IMR-90 (cell line): ENCODE measurements around the gene ENPP7. TPM values are rescaled to one million over a fixed set of nuclear protein-coding genes. Genes with fewer than 3 reads are reported as not detected.

Experiments used
- ATAC-seq: fragments of 200-7000 bp; cut with Tn5 transposase; 2 replicates; pipeline ENCODE4 v1.9.1; 2020; ENCODE audit warnings: low read depth, mild to moderate bottlenecking, moderate library complexity
- BruUV-seq: library from RNA; stranded (reverse); fragments of 400-500 nt; replicated peaks from 2 replicates; lab custom pipeline; 2021; lab: Mats Ljungman, UMichigan
- CTCF ChIA-PET: fragments of 300-600 bp; formaldehyde crosslinking; extraction: SDS; loops from one replicate; lab custom pipeline; 2021; ENCODE audit warnings: antibody characterized with exemption; lab: Yijun Ruan, JAX
- POLR2A ChIA-PET: fragments of 300-600 bp; sonication (Branson Sonifier 250); formaldehyde crosslinking; loops from one replicate; lab custom pipeline; 2022; ENCODE audit warnings: antibody characterized with exemption; ENCODE audit not compliant: unreplicated experiment; lab: Charles Lee
- DNase-seq: peaks from one replicate; pipeline ENCODE4 v3.0.0; 2013
- H2AFZ ChIP-seq: replicated peaks from 2 replicates; pipeline ENCODE3; 2013; ENCODE audit warnings: low read length, mild to moderate bottlenecking; ENCODE audit not compliant: poor library complexity
- H2AK5ac ChIP-seq: 2 replicates; pipeline ENCODE4 v1.6.1; 2013; ENCODE audit warnings: low read depth, low read length, inconsistent platforms
- H2AK9ac ChIP-seq: replicated peaks from 2 replicates; pipeline ENCODE3; 2013; ENCODE audit warnings: mild to moderate bottlenecking, low read depth, low read length, moderate library complexity; ENCODE audit not compliant: poor library complexity
- H2BK120ac ChIP-seq: 2 replicates; pipeline ENCODE4 v1.6.1; 2013; ENCODE audit warnings: low read depth, low read length, inconsistent platforms
- H2BK15ac ChIP-seq: 3 replicates; pipeline ENCODE4 v1.6.1; 2013; ENCODE audit warnings: low read depth, low read length, inconsistent platforms
- H2BK20ac ChIP-seq: 2 replicates; pipeline ENCODE4 v1.6.1; 2013; ENCODE audit warnings: low read depth, mild to moderate bottlenecking, inconsistent platforms, low read length, moderate library complexity
- H2BK5ac ChIP-seq: 2 replicates; pipeline ENCODE4 v1.6.1; 2013; ENCODE audit warnings: mild to moderate bottlenecking, low read depth, low read length, inconsistent platforms; ENCODE audit not compliant: poor library complexity, severe bottlenecking
- H3K14ac ChIP-seq: replicated peaks from 2 replicates; pipeline ENCODE4 v1.6.1; 2013; ENCODE audit warnings: low read depth, low read length, inconsistent platforms
- H3K18ac ChIP-seq: 2 replicates; pipeline ENCODE4 v1.6.1; 2013; ENCODE audit warnings: low read depth, low read length, control low read depth
- H3K23ac ChIP-seq: 2 replicates; pipeline ENCODE4 v1.6.1; 2013; ENCODE audit warnings: low read depth, low read length, inconsistent platforms
- H3K27ac ChIP-seq: 2 replicates; pipeline ENCODE4 v1.5.1; 2013; ENCODE audit warnings: mild to moderate bottlenecking, control low read depth, low read length; ENCODE audit not compliant: insufficient read depth
- H3K27me3 ChIP-seq: 2 replicates; pipeline ENCODE4 v1.6.1; 2013; ENCODE audit warnings: low read length; ENCODE audit not compliant: control insufficient read depth, insufficient read depth
- H3K36me3 ChIP-seq: 2 replicates; pipeline ENCODE4 v1.6.1; 2013; ENCODE audit warnings: low read length, mixed read lengths; ENCODE audit not compliant: control insufficient read depth, insufficient read depth
- H3K4ac ChIP-seq: 2 replicates; pipeline ENCODE4 v1.6.1; 2013; ENCODE audit warnings: low read depth, low read length, inconsistent platforms
- H3K4me1 ChIP-seq: 2 replicates; pipeline ENCODE4 v1.6.1; 2013; ENCODE audit warnings: low read length, mixed read lengths; ENCODE audit not compliant: control insufficient read depth, insufficient read depth
- H3K4me2 ChIP-seq: 2 replicates; pipeline ENCODE4 v1.6.1; 2013; ENCODE audit warnings: low read depth, mild to moderate bottlenecking, control low read depth, low read length, moderate library complexity
- H3K4me3 ChIP-seq: 2 replicates; pipeline ENCODE4 v1.5.1; 2013; ENCODE audit warnings: low read depth, mild to moderate bottlenecking, control low read depth, low read length, moderate library complexity; ENCODE audit not compliant: insufficient read depth
- H3K56ac ChIP-seq: 2 replicates; pipeline ENCODE4 v1.6.1; 2013; ENCODE audit warnings: low read length, inconsistent platforms; ENCODE audit not compliant: insufficient read depth; ENCODE audit errors: extremely low read depth
- H3K79me1 ChIP-seq, 2 experiments: 2 replicates each; pipeline ENCODE4 v1.6.1; 2013; ENCODE audit warnings: low read length in 2 of 2, inconsistent platforms in 1 of 2, low read depth in 1 of 2
- H3K9ac ChIP-seq: 2 replicates; pipeline ENCODE4 v1.6.1; 2013; ENCODE audit warnings: low read depth, low read length, control low read depth
- H3K9me1 ChIP-seq: 2 replicates; pipeline ENCODE4 v1.6.1; 2013; ENCODE audit warnings: low read length, inconsistent platforms; ENCODE audit not compliant: insufficient read depth
- H3K9me3 ChIP-seq: 2 replicates; pipeline ENCODE4 v1.6.1; 2013; ENCODE audit warnings: low read length; ENCODE audit not compliant: control insufficient read depth, insufficient read depth
- H4K20me1 ChIP-seq: 2 replicates; pipeline ENCODE4 v1.6.1; 2013; ENCODE audit warnings: low read length, inconsistent platforms; ENCODE audit not compliant: insufficient read depth
- H4K5ac ChIP-seq: 2 replicates; pipeline ENCODE4 v1.6.1; 2013; ENCODE audit warnings: mild to moderate bottlenecking, low read depth, low read length, control low read depth
- H4K8ac ChIP-seq, 2 experiments: 2 replicates each; pipeline ENCODE4 v1.6.1; 2013; ENCODE audit warnings: low read depth in 2 of 2, low read length in 2 of 2, control low read depth in 1 of 2, inconsistent platforms in 1 of 2
- H4K91ac ChIP-seq: 2 replicates; pipeline ENCODE4 v1.6.1; 2013; ENCODE audit warnings: low read depth, low read length, inconsistent platforms; ENCODE audit not compliant: insufficient read depth
- CEBPB ChIP-seq: IDR thresholded peaks from 2 replicates; pipeline ENCODE4 v1.6.1; 2012; ENCODE audit warnings: low read depth, low read length, improper control_type of control experiment
- MAFK ChIP-seq: IDR thresholded peaks from 2 replicates; pipeline ENCODE4 v1.6.1; 2012; ENCODE audit warnings: low read depth, low read length, improper control_type of control experiment
- MAZ ChIP-seq: IDR thresholded peaks from 2 replicates; pipeline ENCODE4 v1.6.1; 2012; ENCODE audit warnings: low read depth, mild to moderate bottlenecking, low read length, improper control_type of control experiment, moderate library complexity, borderline replicate concordance
- POLR2A ChIP-seq: IDR thresholded peaks from 2 replicates; pipeline ENCODE4 v1.6.1; 2012; ENCODE audit warnings: mild to moderate bottlenecking, low read depth, low read length
- RFX5 ChIP-seq: IDR thresholded peaks from 2 replicates; pipeline ENCODE4 v1.8.0; 2012; ENCODE audit warnings: low read depth, mild to moderate bottlenecking, low read length, moderate library complexity
- SMC3 ChIP-seq: fragments of 150-350 bp; IDR thresholded peaks from 2 replicates; pipeline ENCODE4 v1.6.1; 2016; ENCODE audit warnings: low read depth, mild to moderate bottlenecking, antibody characterized with exemption, low read length, moderate library complexity
- WGBS, 2 experiments: methylation state at CpG; one replicate each; pipeline versions ENCODE4 v1.1.5 to v1.1.7; 2013; ENCODE audit warnings: missing lambda C conversion rate in 2 of 2; ENCODE audit not compliant: insufficient read length in 1 of 2; ENCODE audit errors: extremely low coverage in 2 of 2; 5-methylcytosine and 5-hydroxymethylcytosine counted together
- dilution Hi-C: fragments of 300-500 bp; cut with HindIII; formaldehyde crosslinking; loops from one replicate; pipeline ENCODE4 v1.14.3; 2018; ENCODE audit warnings: low sequenced_read_pairs; ENCODE audit not compliant: unreplicated experiment
- in situ Hi-C: fragments of 300-500 bp; cut with MboI; formaldehyde crosslinking; loops from 3 replicates; pipeline ENCODE4 v1.14.3; 2019; ENCODE audit warnings: low sequenced_read_pairs, inconsistent platforms, mixed read lengths
- intact Hi-C: fragments of 100-400 bp; cut with micrococcal nuclease; formaldehyde crosslinking; loops from 2 replicates; pipeline ENCODE4 v1.10.0; 2022
- polyA plus RNA-seq, 3 experiments: library from polyadenylated mRNA; depleted of rRNA; stranded (reverse); fragments of >200 nt; gene quantifications; 2 replicates each; pipeline ENCODE4 v1.2.3, GENCODE V29; 2012; ENCODE audit warnings: low replicate concordance in 1 of 3
- total RNA-seq: library from RNA; depleted of rRNA; stranded (reverse); fragments of >200 nt; gene quantifications from 2 replicates; pipeline ENCODE4 v1.2.3, GENCODE V29; 2012
- TF ChIP-seq, protein P1 (sequence below): conservative IDR thresholded peaks from 2 replicates; pipeline ENCODE4 v1.5.1; 2012; ENCODE audit warnings: mild to moderate bottlenecking, low read depth, low read length, improper control_type of control experiment
- TF ChIP-seq, protein P2 (sequence below): fragments of 150-350 bp; IDR thresholded peaks from 2 replicates; pipeline ENCODE4 v1.6.1; 2016; ENCODE audit warnings: low read depth, mild to moderate bottlenecking, low read length, moderate library complexity, borderline replicate concordance
- TF ChIP-seq, protein P3 (sequence below): fragments of 150-350 bp; IDR thresholded peaks from 2 replicates; pipeline ENCODE4 v1.6.1; 2017; ENCODE audit warnings: mild to moderate bottlenecking, antibody characterized with exemption, low read length, low read depth

ENPP7 gene
- total and polyA plus RNA-seq, 2 of the 4 experiments (the other 2 are of a cell fraction): not detected

DNA sequence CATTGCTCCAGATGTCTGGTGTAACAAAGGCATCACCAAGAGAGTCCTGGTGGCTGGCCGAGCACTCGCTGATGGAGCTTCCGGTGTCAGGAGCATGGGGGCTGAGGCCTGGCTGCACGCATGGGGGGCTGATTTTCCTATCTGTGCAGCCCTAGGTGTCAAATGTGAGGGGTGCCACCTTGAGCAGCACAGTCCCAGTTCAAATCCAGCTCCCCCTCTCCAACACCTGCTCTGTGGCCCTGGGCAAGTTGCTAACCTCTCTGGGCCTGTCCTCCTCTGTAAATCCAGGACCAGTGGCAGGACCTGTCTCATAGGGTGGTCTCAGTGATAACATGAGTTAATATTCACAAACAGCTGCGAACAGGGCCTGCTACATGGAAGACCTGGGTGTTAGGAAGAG, 12.9 kb downstream of the ENPP7 start:
- no peak overlapping the region for H3K4me3 ChIP-seq
- H3K14ac ChIP-seq: no peak overlapping the region
- in situ Hi-C loops: no loop called here
- H3K56ac ChIP-seq: no peak overlapping the region
- H2BK5ac ChIP-seq: no peak overlapping the region
- WGBS, 2 experiments: 83% methylated on average over 2 of the region's 5 CpGs; no CpG with 5 or more reads in 1 of the 2 experiments
- no peak overlapping the region for H4K5ac ChIP-seq
- H2BK20ac ChIP-seq: no peak overlapping the region
- H3K9ac ChIP-seq: no peak overlapping the region
- TF ChIP-seq POLR2A (no peak), MAFK (no peak), CEBPB (no peak), MAZ (no peak), RFX5 (no peak), SMC3 (no peak)
- TF ChIP-seq, protein P1, sequence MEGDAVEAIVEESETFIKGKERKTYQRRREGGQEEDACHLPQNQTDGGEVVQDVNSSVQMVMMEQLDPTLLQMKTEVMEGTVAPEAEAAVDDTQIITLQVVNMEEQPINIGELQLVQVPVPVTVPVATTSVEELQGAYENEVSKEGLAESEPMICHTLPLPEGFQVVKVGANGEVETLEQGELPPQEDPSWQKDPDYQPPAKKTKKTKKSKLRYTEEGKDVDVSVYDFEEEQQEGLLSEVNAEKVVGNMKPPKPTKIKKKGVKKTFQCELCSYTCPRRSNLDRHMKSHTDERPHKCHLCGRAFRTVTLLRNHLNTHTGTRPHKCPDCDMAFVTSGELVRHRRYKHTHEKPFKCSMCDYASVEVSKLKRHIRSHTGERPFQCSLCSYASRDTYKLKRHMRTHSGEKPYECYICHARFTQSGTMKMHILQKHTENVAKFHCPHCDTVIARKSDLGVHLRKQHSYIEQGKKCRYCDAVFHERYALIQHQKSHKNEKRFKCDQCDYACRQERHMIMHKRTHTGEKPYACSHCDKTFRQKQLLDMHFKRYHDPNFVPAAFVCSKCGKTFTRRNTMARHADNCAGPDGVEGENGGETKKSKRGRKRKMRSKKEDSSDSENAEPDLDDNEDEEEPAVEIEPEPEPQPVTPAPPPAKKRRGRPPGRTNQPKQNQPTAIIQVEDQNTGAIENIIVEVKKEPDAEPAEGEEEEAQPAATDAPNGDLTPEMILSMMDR: no peak
- TF ChIP-seq, protein P2, sequence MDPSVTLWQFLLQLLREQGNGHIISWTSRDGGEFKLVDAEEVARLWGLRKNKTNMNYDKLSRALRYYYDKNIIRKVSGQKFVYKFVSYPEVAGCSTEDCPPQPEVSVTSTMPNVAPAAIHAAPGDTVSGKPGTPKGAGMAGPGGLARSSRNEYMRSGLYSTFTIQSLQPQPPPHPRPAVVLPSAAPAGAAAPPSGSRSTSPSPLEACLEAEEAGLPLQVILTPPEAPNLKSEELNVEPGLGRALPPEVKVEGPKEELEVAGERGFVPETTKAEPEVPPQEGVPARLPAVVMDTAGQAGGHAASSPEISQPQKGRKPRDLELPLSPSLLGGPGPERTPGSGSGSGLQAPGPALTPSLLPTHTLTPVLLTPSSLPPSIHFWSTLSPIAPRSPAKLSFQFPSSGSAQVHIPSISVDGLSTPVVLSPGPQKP: no peak
- TF ChIP-seq, protein P3, sequence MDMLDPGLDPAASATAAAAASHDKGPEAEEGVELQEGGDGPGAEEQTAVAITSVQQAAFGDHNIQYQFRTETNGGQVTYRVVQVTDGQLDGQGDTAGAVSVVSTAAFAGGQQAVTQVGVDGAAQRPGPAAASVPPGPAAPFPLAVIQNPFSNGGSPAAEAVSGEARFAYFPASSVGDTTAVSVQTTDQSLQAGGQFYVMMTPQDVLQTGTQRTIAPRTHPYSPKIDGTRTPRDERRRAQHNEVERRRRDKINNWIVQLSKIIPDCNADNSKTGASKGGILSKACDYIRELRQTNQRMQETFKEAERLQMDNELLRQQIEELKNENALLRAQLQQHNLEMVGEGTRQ: no peak
- no peak overlapping the region for H3K23ac ChIP-seq
- no peak overlapping the region for H3K4me2 ChIP-seq
- intact Hi-C loops: no loop called here
- no peak overlapping the region for H2AK9ac ChIP-seq
- no peak overlapping the region for H3K18ac ChIP-seq
- H2BK120ac ChIP-seq: no peak overlapping the region
- no peak overlapping the region for H4K8ac ChIP-seq
- dilution Hi-C loops: no loop called here
- no TSS peak for BruUV-seq
- ATAC-seq (no peak), DNase-seq (no peak)
- H3K4ac ChIP-seq: no peak overlapping the region
- H3K27me3 ChIP-seq: peaks cover 70% of the 10 kb centered on the region
- no peaks in the 10 kb centered on the region for H3K79me1 ChIP-seq
- H4K91ac ChIP-seq: no peak overlapping the region
- no peak overlapping the region for H2AK5ac ChIP-seq
- H2AFZ ChIP-seq: no peak overlapping the region
- H3K27ac ChIP-seq: no peak overlapping the region
- ChIA-PET CTCF (no interaction called here), POLR2A (no interaction called here)
- H2BK15ac ChIP-seq: no peak overlapping the region
- H3K36me3 ChIP-seq: no peaks in the 10 kb centered on the region
- no peaks in the 10 kb centered on the region for H4K20me1 ChIP-seq
- no peaks in the 10 kb centered on the region for H3K9me1 ChIP-seq
- H3K9me3 ChIP-seq: no peaks in the 10 kb centered on the region
- peaks cover 3% of the 10 kb centered on the region; the same call in 1 of the 2 replicates for H3K4me1 ChIP-seq
